GM12878 (cell line): ENCODE results near the gene SEPTIN1. TPM values are rescaled to one million over a fixed set of nuclear protein-coding genes. Genes with fewer than 3 reads are reported as not detected.
A peak's percentile ranks its signal among the peaks of the same experiment; 100 is the strongest.

Source experiments
- ATF2 ChIP-seq: IDR thresholded peaks from 2 replicates; pipeline ENCODE4 v1.6.1; 2012; ENCODE audit warnings: low read length, inconsistent platforms
- CBFB ChIP-seq: IDR thresholded peaks from 2 replicates; pipeline ENCODE4 v1.6.1; 2016; ENCODE audit warnings: antibody characterized with exemption, low read depth
- CHD4 ChIP-seq: fragments of 200-600 bp; sonication (generic); IDR thresholded peaks from 2 replicates; pipeline ENCODE4 v1.6.1; 2016; ENCODE audit warnings: mild to moderate bottlenecking
- CUX1 ChIP-seq: IDR thresholded peaks from 2 replicates; pipeline ENCODE4 v1.6.1; 2012; ENCODE audit warnings: improper control_type of control experiment, low read depth, low read length; ENCODE audit not compliant: insufficient replicate concordance
- IRF5 ChIP-seq: fragments of 450-650 bp; IDR thresholded peaks from 2 replicates; pipeline ENCODE4 v1.6.1; 2017; ENCODE audit warnings: borderline replicate concordance
- KAT2A ChIP-seq: conservative IDR thresholded peaks from 2 replicates; pipeline ENCODE4 v1.6.1; 2011; ENCODE audit warnings: low read depth, low read length; ENCODE audit not compliant: control insufficient read depth
- NBN ChIP-seq: fragments of 450-650 bp; IDR thresholded peaks from 2 replicates; pipeline ENCODE4 v1.6.1; 2016
- NFIC ChIP-seq: IDR thresholded peaks from 2 replicates; pipeline ENCODE4 v1.6.1; 2012; ENCODE audit warnings: low read depth, mild to moderate bottlenecking, inconsistent platforms, low read length, moderate library complexity
- NR2C1 ChIP-seq: fragments of 450-650 bp; IDR thresholded peaks from 2 replicates; pipeline ENCODE4 v1.6.1; 2017; ENCODE audit warnings: antibody characterized with exemption, mild to moderate bottlenecking, moderate library complexity
- RBBP5 ChIP-seq: fragments of 200-600 bp; sonication (generic); conservative IDR thresholded peaks from 2 replicates; pipeline ENCODE4 v1.6.1; 2016
- RELA ChIP-seq: fragments of 450-650 bp; IDR thresholded peaks from 2 replicates; pipeline ENCODE4 v1.8.0; 2014; ENCODE audit warnings: borderline replicate concordance; ENCODE audit not compliant: partially characterized antibody
- SMAD5 ChIP-seq: IDR thresholded peaks from 2 replicates; pipeline ENCODE4 v1.6.1; 2016; ENCODE audit warnings: antibody characterized with exemption, low read depth
- YBX1 ChIP-seq: fragments of 450-650 bp; IDR thresholded peaks from 2 replicates; pipeline ENCODE4 v1.6.1; 2016; ENCODE audit warnings: antibody characterized with exemption
- ZNF687 ChIP-seq: fragments of 450-650 bp; IDR thresholded peaks from 2 replicates; pipeline ENCODE4 v1.6.1; 2017; ENCODE audit warnings: mild to moderate bottlenecking, moderate library complexity
- ZSCAN29 ChIP-seq: fragments of 450-650 bp; IDR thresholded peaks from 2 replicates; pipeline ENCODE4 v1.6.1; 2017; ENCODE audit warnings: mild to moderate bottlenecking, moderate library complexity
- polyA plus RNA-seq, 11 experiments: library from polyadenylated mRNA; depleted of rRNA in 4 of 11; unstranded in 6 of 11; stranded (reverse) in 5 of 11; fragments of >200 nt; fragmentation: Nextera tagmentation in 4 of 11; fragmentation: Illumina TruSeq in 1 of 11; extraction: Ambion mirVana in 4 of 11; extraction: Trizol in 1 of 11; gene quantifications; 1 replicate in 1 of 11; 2 replicates in 10 of 11; pipeline versions ENCODE4 v1.2.1 to v1.2.3, GENCODE V29; 2011 to 2016; ENCODE audit warnings: inconsistent platforms in 2 of 11, missing spikeins in 2 of 11, low read depth in 1 of 11
- total RNA-seq, 4 experiments: library from RNA; depleted of rRNA in 3 of 4; stranded (reverse); fragments of >200 nt in 3 of 4; fragmentation: Illumina TruSeq in 1 of 4; extraction: Trizol in 1 of 4; gene quantifications; 2 replicates each; pipeline versions ENCODE4 v1.2.1 to v1.2.3, GENCODE V29; 2013 to 2021

The SEPTIN1 gene
- total and polyA plus RNA-seq, 10 of the 15 experiments (the other 5 are each of a cell fraction or from before 2014, with no cell fraction given) = 2.8 to 153 (median 94.1) TPM

GRCh38 chr16:30409125-30410060, 27.0 kb upstream of the SEPTIN1 start (continued):
- TF ChIP-seq NR2C1 (no peak), KAT2A (no peak), ATF2 (no peak), NBN (no peak), ZNF687 (no peak; the same call in 1 of the 2 replicates), NFIC (no peak), RELA (peak; percentile 33), RBBP5 (no peak), ZSCAN29 (no peak), SMAD5 (no peak), CUX1 (no peak), YBX1 (no peak), CBFB (no peak), IRF5 (no peak), CHD4 (no peak)
